Right cardiac atrium (tissue), 5 donors: ENCODE data around the gene SLC27A5. TPM values are rescaled to one million over a fixed set of nuclear protein-coding genes. Genes with fewer than 3 reads are reported as not detected.
A peak's percentile ranks its signal among the peaks of the same experiment; 100 is the strongest.
"Not testable (repeated sequence)": the region's sequence is repeated elsewhere in the genome, so short reads cannot be mapped to it uniquely, and the experiment has no call there.

Experiments
- ATAC-seq, 2 donors: fragments of 200-7000 bp; cut with Tn5 transposase; one replicate each; pipeline versions ENCODE4 v1.8.0 to v1.9.1; 2020; ENCODE audit warnings: moderate library complexity in 2 of 2, mild to moderate bottlenecking in 1 of 2
- DNase-seq, 3 donors: peaks; one replicate each; pipeline ENCODE4 v3.0.0-alpha.2; 2020
- H3K27ac ChIP-seq: one replicate; pipeline ENCODE4 v1.5.1; 2013; ENCODE audit warnings: mild to moderate bottlenecking, low read length, control low read depth, moderate library complexity
- H3K27me3 ChIP-seq: one replicate; pipeline ENCODE4 v1.6.1; 2013; ENCODE audit not compliant: control insufficient read depth, insufficient read depth
- H3K4me1 ChIP-seq: one replicate; pipeline ENCODE4 v1.6.1; 2013; ENCODE audit warnings: low read length; ENCODE audit not compliant: control insufficient read depth, insufficient read depth
- H3K4me3 ChIP-seq: one replicate; pipeline ENCODE4 v1.5.1; 2013; ENCODE audit warnings: low read length, control low read depth
- H3K9me3 ChIP-seq: one replicate; pipeline ENCODE4 v1.6.1; 2013; ENCODE audit warnings: low read length; ENCODE audit not compliant: control insufficient read depth
- WGBS: extraction: QIAGEN DNeasy Blood & Tissue Kit; methylation state at CpG from one replicate; pipeline ENCODE4 v1.1.7; 2013; 5-methylcytosine and 5-hydroxymethylcytosine counted together
- intact Hi-C, 4 donors: fragments of 100-400 bp; cut with DNase I; formaldehyde crosslinking; loops; one replicate each; pipeline versions ENCODE4 v1.11.0 to v1.14.0; 2022 to 2023
- microRNA-seq, 2 donors: library from miRNA; unstranded; fragments of <30 nt; microRNA quantifications; one replicate each; pipeline ENCODE4 v1.2.0, GENCODE V29; 2020 to 2021
- polyA plus RNA-seq: library from polyadenylated mRNA; stranded (reverse); fragments of 200-250 nt; gene quantifications from one replicate; pipeline ENCODE4 v1.2.3, GENCODE V29; 2013
- total RNA-seq, 4 donors: library from RNA; stranded (reverse); fragmentation: NEBNext Ultra II Directional; extraction: Animal tissue kit (Norgen Biotek cat#: 25700); gene quantifications; one replicate each; pipeline ENCODE4 v1.2.1, GENCODE V29; 2021
- donor health status: healthy with polysubstance abuse.
- donor health status: DM: no; HTN: yes; CAD: no.
- donor health status: DM: no; HTN: no; CAD: no.
- donor health status: DM: no; HTN: yes; CAD: no; lungs with severe emphysema.
- donor health status: DM: yes; HTN: yes; CAD: no.

Gene SLC27A5
- total and polyA plus RNA-seq, 5 donors: 5.3 to 8.1 (median 7.6) TPM

DNA sequence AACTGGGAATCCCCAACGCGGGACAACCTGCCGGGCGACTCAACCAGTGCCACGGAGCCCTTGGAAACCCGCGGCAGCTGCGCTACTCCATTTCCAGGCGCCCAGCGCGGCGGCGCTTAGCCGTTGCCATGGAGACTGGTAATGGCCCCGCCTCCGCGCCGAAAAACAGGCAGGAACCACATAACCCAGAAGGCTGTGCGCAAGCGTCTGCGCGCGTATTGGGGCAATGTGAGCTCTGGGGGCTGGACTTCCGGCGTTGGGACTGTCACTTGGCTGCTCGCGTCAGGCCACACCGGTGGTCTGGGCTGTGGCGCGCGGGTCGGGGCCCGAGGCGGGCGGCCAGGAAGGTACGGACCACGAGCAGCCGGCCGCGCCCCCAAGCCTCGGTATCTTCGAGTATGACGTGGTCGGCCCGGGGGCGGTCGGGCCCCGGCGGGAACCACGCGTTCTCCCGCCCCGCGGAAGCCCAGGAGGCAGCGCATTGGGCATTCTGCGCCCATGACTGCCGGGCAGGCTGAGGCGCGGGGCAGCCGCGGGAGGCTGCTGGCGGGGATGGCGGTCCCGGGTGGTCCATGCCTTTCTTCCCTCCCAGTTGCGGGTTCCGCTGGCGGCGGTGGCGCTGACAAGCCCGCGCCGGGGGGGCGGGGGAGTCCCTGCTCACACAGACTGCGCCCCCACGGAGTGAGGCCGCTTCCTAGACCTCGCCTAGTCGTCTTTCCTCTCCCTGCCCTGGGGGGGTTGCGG, 60.3 kb downstream of the SLC27A5 start, which contains the start of gene ZNF324B:
Gene ZNF324B, plus strand, starts transcription at position 265 of the 744 bp plus-strand sequence. CDS start 2,080 bp downstream, outside the sequence.
- Histone ChIP-seq H3K27ac (peak within 1 kb of the TSS; percentile 1), H3K9me3 (no peaks in the 10 kb centered on the region), H3K27me3 (no peaks in the 10 kb centered on the region), H3K4me1 (no peaks in the 10 kb centered on the region), H3K4me3 (peak within 1 kb of the TSS; percentile 83)
- intact Hi-C loops: no loop called here
- DNase-seq (peak; percentile 97 to 99 (median 98)), ATAC-seq (peak; percentile 98 to 99)
- WGBS: under 1% methylated on average over 79 of the region's 79 CpGs

- H3K27ac ChIP-seq: no peak overlapping the region
- no peaks in the 10 kb centered on the region for H3K27me3 ChIP-seq
- ATAC-seq (peak in 1 of 2 donors; percentile 6), DNase-seq (no peak)
- no peaks in the 10 kb centered on the region for H3K9me3 ChIP-seq
- peak overlapping the region; percentile 83 for H3K4me3 ChIP-seq
- no peaks in the 10 kb centered on the region for H3K4me1 ChIP-seq
- 7% methylated on average over 11 of the region's 11 CpGs for WGBS
- intact Hi-C loops: no loop called here
These were observed 60.9 kb downstream of the SLC27A5 start for GRCh38 chr19:58450856-58451357.

GRCh38 chr19:58449980-58450379, 61.8 kb downstream of the SLC27A5 start:
- H3K27ac ChIP-seq, H3K27me3 ChIP-seq, H3K4me3 ChIP-seq, H3K9me3 ChIP-seq, ATAC-seq, H3K4me1 ChIP-seq, intact Hi-C loops: not testable (repeated sequence)
- 56% methylated on average over 5 of the region's 5 CpGs for WGBS
- DNase-seq: peak in 1 of 3 donors; percentile 19

DNA sequence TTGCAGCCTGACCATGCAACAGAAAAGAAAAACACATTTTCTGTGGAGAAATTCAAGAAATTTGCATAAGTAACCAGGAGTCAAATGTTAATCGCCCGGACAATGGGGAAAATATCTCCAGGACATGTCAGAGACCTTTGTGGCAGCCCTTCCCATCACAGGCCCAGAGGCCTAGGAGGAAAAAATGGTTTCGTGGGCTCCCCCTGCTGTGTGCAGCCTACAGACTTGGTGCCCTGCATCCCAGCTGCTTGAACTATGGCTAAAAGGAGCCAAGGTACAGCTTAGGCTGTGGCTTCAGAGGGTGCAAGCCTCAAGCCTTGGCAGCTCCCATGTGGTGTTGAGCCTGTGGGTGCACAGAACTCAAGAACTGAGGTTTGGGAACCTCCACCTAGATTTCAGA, 62.9 kb downstream of the SLC27A5 start:
- H3K27ac ChIP-seq, DNase-seq, ATAC-seq, H3K27me3 ChIP-seq, H3K4me3 ChIP-seq, H3K4me1 ChIP-seq, H3K9me3 ChIP-seq, intact Hi-C loops: not testable (repeated sequence)
- WGBS: 67% methylated on average over 3 of the region's 3 CpGs

Small RNA genes within 50 kb of the gene (microRNA-seq; reads per million reads assigned to microRNA genes)
- 0 to 0.54 reads per million in 2 donors for gene MIR6807

Other genes with a start within 250 kb of the SLC27A5 start
- 1 to 10 TPM; 5.3 to 6.7 (median 6.0) TPM for gene ZNF8, start 233.0 kb downstream of the SLC27A5 start, total RNA-seq
- 3.1 TPM for gene ZNF8, start 233.0 kb downstream of the SLC27A5 start, polyA plus RNA-seq
- gene ERVK3-1, start 206.6 kb downstream of the SLC27A5 start, total RNA-seq: 10 to 100 TPM; 19.9 to 24.1 (median 21.1) TPM
- gene ERVK3-1, start 206.6 kb downstream of the SLC27A5 start, polyA plus RNA-seq: 27.7 TPM
- 1 to 10 TPM; 1.4 to 2.1 (median 1.9) TPM for gene ZSCAN22, start 185.0 kb downstream of the SLC27A5 start, total RNA-seq
- 0.79 TPM for gene ZSCAN22, start 185.0 kb downstream of the SLC27A5 start, polyA plus RNA-seq
- 10 to 100 TPM; 21.0 to 36.0 (median 28.6) TPM for gene A1BG, start 158.5 kb downstream of the SLC27A5 start, total RNA-seq
- gene A1BG, start 158.5 kb downstream of the SLC27A5 start, polyA plus RNA-seq: 32.6 TPM
- 1 to 10 TPM in 1 of 4 donors, under 1 TPM in 3; 0.33 to 1.1 (median 0.47) TPM for gene ZNF497, start 149.2 kb downstream of the SLC27A5 start, total RNA-seq
- gene ZNF497, start 149.2 kb downstream of the SLC27A5 start, polyA plus RNA-seq: 0.27 TPM
- gene ZNF837, start 131.0 kb downstream of the SLC27A5 start, total RNA-seq: under 1 TPM; 0.33 to 0.82 (median 0.55) TPM
- gene ZNF837, start 131.0 kb downstream of the SLC27A5 start, polyA plus RNA-seq: 0.52 TPM
- gene RPS5, start 124.7 kb downstream of the SLC27A5 start, total RNA-seq: 100 to 1,000 TPM; 513 to 681 (median 600) TPM
- 566 TPM for gene RPS5, start 124.7 kb downstream of the SLC27A5 start, polyA plus RNA-seq
- gene RNF225, start 116.3 kb downstream of the SLC27A5 start, total RNA-seq: not detected
- not detected for gene RNF225, start 116.3 kb downstream of the SLC27A5 start, polyA plus RNA-seq
- gene ZNF584, start 103.3 kb downstream of the SLC27A5 start, total RNA-seq: 10 to 100 TPM; 19.2 to 22.6 (median 20.2) TPM
- 13.6 TPM for gene ZNF584, start 103.3 kb downstream of the SLC27A5 start, polyA plus RNA-seq
- gene ZNF132, start 71.8 kb downstream of the SLC27A5 start, total RNA-seq: 1 to 10 TPM; 6.4 to 7.5 (median 6.8) TPM
- 2.4 TPM for gene ZNF132, start 71.8 kb downstream of the SLC27A5 start, polyA plus RNA-seq
- gene ZNF324B, start 60.4 kb downstream of the SLC27A5 start, total RNA-seq: 1 to 10 TPM; 2.7 to 4.8 (median 3.7) TPM
- gene ZNF324B, start 60.4 kb downstream of the SLC27A5 start, polyA plus RNA-seq: 1.9 TPM
- 1 to 10 TPM; 5.2 to 7.4 (median 6.9) TPM for gene ZNF324, start 44.9 kb downstream of the SLC27A5 start, total RNA-seq
- 3.3 TPM for gene ZNF324, start 44.9 kb downstream of the SLC27A5 start, polyA plus RNA-seq
- 1 to 10 TPM; 4.8 to 7.6 (median 5.7) TPM for gene ZNF446, start 35.6 kb downstream of the SLC27A5 start, total RNA-seq
- 6.4 TPM for gene ZNF446, start 35.6 kb downstream of the SLC27A5 start, polyA plus RNA-seq
- gene ZBTB45, start 7.8 kb upstream of the SLC27A5 start, total RNA-seq: 10 to 100 TPM in 3 of 4 donors, 1 to 10 TPM in 1; 9.9 to 13.1 (median 11.1) TPM
- 7.0 TPM for gene ZBTB45, start 7.8 kb upstream of the SLC27A5 start, polyA plus RNA-seq
- gene TRIM28, start 32.1 kb upstream of the SLC27A5 start, total RNA-seq: 100 to 1,000 TPM; 139 to 161 (median 148) TPM
- gene TRIM28, start 32.1 kb upstream of the SLC27A5 start, polyA plus RNA-seq: 98.7 TPM
- 100 to 1,000 TPM; 106 to 116 (median 114) TPM for gene CHMP2A, start 43.1 kb upstream of the SLC27A5 start, total RNA-seq
- 196 TPM for gene CHMP2A, start 43.1 kb upstream of the SLC27A5 start, polyA plus RNA-seq
- 100 to 1,000 TPM; 117 to 137 (median 123) TPM for gene UBE2M, start 46.6 kb upstream of the SLC27A5 start, total RNA-seq
- gene UBE2M, start 46.6 kb upstream of the SLC27A5 start, polyA plus RNA-seq: 92.7 TPM
- 10 to 100 TPM; 10.1 to 15.6 (median 12.8) TPM for gene MZF1, start 61.3 kb upstream of the SLC27A5 start, total RNA-seq
- gene MZF1, start 61.3 kb upstream of the SLC27A5 start, polyA plus RNA-seq: 12.0 TPM